Activated gamma-delta T cell treated with anti-CD3 and anti-CD28 coated beads, Interleukin-2, amount 50 U/mL, for 16 hours (primary cell): ENCODE data around the gene MALRD1.

Source experiments
- DNase-seq: peaks from one replicate; pipeline ENCODE4 v3.0.0-alpha.2; 2020; ENCODE audit warnings: low read depth

MALRD1 gene

DNA sequence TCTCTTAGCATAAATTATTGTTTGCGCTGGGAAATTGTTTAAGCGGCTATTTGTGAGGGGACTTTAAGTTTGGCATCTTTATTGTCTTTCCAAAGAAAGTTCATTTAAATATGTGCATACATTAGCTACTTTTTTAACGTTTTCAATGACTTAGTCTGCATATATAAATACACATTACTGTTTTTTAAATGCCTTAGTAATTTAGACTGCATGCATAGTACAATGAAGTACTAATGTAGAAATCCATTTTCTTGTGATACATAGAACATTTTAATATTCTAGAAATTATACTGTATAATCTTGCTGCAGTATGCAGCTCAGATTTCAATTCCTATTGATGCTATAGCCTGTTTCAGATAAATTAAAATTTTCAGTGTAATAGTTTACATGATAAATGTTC, 325.4 kb downstream of the MALRD1 start:
- no peak for DNase-seq

DNA sequence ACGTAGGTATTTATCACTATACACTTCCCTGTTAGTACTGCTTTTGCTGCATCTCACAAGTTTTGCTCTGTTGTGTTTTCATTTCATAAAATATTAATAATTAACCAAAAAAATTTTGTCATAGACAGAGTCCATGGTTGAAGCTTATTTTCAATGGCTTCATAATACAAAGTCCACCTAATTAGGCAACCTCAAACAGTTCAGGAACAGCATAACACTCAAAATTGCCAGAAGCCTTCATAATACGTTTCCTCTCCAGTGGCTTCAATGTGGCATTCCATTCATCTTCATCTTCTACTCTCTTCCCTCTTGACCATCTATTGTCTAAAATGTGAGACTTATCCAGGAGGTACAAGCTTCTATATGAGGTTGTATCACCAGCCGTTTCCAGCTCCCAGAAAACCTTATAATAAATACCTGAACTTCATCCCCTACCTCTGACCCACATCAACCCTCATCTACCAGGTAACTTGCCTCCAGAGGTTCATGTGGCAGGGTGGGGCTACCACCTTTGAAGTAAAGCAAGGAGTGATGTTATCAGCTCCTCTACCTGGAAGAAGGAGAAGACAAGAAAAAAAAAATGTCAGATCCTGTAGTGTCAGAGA, 337.3 kb downstream of the MALRD1 start:
- no peak for DNase-seq

DNA sequence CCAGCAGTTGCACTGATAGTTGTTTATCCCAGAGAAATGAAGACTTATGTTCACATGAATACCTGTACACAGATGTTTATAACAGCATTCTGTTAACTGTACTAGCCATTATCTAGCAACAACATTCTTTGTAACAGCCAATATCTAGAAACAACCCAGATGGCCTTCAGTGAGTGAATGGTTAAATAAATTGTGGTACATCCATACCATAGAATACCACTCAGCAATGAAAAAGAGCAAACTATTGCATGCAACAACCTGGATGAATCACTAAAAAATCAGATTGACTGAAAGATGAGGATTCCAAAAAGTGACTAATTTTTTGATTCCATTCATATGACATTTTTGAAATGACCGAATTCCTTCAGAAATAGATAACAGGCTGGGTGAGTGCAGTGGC, 360.3 kb downstream of the MALRD1 start:
- DNase-seq = no peak

DNA sequence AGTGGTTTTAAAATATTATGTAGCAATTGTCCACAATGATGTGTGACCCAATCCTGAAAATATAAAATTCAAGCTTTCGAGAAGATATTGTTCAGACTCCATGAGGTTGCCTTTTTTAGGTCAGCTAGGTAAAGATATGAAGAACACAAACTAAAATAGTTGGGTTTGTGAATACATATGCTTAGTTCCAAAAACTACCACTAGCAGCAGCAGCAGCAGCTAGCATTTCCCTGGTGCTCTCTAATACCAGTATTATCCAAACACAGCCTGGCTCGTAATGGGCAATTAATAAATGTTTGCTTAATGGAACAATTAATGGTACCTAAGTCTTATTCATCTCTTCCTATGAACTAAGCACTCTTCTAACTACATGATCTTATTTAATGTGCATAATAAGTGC, 362.5 kb downstream of the MALRD1 start:
- DNase-seq = no peak

DNA sequence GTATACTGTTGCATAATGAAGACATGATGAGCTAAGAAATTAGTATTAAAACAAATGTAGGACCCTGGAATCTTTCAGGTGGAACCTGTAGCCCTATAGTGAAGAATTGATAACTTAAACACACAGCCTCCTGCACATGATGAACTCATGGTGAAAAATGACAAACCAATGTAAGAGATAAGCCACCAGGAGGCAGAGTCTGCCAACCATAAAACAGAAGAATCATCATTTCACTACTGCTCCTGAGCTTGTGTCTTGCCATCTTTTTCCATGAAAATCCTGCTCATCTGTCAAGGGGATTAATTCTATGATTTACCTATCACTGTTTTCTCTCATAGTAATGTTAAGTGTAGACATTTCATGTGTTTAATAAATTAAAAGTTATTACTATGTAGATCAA, 363.9 kb downstream of the MALRD1 start:
- no peak for DNase-seq

DNA sequence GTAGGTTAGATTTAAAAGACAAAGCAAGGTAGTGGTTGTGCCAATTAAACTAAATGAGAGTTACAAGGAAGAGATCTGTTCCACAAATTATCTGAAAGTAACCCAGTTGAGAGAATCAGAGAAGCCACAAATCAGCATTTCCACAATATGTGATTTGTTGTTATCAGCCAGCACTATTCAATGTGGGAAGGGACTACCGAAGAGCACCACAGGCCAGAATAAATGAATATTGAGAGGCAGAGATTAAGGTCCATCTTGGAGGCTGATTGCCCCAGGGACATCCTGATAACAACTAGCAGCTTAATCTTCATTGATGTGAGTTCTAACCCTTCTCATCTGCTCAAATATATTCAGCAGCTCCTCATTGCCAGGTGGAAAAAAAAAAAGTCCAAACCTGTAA, 367.6 kb downstream of the MALRD1 start:
- DNase-seq = no peak

DNA sequence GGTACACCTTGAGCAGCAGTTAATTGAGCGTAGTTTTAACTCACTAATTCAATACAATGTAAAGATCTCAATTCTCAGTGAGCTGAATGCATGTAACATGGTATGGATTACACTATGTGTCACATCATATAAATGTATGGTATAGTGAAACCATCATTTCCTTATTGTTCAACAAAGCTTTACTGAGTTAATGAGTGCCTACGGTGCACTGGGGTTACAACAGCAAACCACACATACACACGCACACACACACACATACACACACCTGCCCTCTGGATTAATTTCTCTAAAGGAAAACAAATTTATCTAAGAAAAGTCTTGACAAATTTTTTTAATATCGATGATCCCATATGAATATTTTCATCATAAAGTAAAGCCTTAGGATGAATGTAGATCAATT, 369.1 kb downstream of the MALRD1 start:
- no peak for DNase-seq

DNA sequence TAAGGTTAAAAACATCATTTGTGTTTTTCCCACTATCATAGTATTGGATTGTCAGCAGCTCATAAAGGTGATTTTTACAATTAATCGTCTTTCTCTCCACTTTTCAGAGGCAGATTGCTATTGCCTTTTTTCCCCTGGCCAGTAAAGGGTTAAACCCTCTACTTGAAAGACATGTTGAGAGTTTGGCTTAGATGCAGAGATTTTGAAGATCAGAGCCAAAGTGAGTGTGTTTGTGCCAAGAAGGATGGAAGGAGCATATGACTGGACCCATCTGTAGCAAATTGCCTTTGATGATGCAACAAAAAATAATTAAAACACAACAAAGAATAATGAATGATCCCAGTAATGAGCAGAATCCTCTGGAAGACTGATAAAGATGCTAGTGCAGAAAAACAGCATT, 373.1 kb downstream of the MALRD1 start:
- no peak for DNase-seq

DNA sequence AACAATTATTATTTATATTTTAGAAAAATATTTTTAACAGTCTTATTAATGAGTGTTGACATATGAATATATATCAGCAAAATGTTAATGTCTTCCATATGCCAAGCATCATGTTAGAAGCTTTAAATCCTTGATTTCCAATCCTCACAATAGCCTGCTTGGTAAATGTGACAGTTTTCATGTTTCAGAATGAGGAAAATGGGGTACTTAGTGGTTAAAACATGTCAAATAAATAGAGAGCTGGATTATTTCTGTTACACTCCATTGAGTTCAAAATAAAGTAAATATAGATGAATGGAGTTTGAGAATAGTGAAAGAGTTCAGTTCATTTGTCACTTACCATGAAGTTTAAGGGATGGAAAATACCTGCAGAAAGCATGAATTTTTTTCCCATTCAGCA, 377.4 kb downstream of the MALRD1 start:
- DNase-seq = no peak

DNA sequence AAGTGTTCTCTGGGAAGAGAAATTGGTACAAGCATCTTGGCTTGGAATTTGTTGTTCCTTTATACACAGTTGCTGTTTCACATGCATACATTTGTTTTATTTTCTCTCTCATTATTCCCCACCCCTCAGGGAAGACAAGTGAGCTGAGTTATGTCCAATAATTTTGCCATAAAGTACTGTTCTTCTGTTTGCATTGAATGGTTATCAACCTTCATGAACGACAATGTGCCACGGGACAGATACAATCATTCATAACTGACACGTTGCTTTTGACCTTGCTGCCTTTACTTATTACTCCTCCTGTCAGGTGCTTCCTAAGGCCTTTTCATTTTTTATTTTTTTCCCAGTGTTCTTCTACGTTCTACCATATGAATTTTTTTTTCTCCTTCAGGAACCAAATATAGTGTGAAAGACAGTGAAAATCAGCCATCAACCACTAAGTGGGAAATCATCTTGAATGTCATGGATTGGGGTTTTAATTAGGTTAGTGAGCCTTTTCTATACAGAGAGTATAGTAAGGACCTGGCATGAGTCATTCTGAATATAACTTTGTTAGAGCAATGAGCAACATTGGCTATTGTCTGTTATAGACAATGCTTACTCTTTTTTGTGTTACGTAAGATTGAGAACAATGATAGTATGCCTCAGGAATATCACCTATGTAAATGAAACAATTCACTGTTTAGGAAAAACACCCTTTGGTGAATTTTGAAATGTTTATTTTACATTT, 383.2 kb downstream of the MALRD1 start:
- DNase-seq = no peak

DNA sequence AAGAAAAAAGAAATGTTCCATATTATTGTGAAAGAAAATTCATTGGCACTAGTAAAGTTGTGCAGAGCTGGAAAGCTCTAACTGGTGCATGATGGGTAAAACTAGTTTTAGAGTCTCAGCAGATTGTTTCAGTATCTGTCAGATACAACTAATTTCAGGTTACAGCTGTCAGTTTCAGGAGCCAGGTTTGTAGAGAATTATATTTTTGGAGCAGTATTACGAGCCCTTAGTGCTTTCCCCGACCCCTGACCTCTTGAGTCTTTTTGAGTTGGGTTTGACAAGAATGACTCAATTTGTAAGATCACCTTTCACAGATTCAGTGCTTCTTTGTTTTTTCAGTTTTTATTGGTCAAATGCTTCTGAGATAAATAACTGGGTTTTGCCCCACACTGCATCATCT, 401.3 kb downstream of the MALRD1 start:
- no peak for DNase-seq

DNA sequence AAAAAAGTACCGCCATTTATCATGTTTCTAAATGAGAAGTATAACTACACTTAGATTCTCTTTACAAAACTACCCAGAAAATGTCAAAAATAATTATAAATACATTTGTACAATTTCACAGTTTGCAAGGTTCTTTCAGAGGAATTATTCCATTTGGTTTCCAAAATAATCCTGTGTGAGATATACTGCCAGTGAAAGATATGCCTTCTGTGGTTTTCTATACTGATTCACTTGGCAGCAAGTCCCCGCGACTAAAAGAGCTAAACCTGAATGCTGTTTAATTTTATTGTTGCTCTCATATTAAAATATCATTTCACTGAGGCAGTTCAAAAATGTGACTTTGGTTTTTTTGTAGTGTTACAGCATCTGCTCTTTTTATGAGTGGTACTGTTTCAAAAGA, 402.8 kb downstream of the MALRD1 start:
- no peak for DNase-seq

DNA sequence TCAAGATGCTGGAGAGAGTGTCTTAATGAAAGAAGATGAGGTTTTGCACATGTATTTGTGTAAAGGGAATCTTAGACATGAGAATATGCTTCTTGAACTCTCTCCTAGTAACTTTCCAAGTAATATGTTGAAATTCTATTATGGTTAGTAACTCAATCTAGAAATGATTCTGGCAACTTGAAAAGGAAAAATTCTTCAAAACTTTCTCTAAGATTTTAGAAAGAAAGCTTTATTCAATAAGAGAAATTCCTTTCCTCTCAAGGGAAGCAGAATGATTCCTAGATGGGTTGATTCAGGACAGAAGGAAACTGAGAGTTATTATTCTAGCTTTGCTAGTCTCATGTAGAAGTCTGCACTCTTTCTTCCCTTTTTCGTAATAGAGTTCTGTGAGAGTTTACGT, 403.3 kb downstream of the MALRD1 start:
- no peak for DNase-seq

DNA sequence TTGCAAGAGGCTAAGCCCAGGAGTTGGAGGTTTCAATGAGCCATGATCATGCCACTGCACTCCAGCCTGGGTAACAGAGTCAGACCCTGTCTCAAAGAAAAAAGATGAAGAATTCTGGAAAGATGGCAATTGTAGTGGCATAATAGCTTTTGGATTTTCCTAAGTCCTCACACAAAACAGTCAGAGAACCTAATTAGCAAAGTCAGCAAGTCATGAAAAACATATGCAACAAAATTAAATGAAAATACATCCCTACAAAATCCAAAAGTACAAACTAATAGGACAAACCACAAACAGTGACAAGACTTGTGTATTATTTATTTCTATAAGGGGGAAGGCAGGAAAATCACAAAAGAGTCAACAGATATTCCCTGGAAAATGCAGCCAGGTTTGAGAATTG, 405.4 kb downstream of the MALRD1 start:
- DNase-seq = no peak

DNA sequence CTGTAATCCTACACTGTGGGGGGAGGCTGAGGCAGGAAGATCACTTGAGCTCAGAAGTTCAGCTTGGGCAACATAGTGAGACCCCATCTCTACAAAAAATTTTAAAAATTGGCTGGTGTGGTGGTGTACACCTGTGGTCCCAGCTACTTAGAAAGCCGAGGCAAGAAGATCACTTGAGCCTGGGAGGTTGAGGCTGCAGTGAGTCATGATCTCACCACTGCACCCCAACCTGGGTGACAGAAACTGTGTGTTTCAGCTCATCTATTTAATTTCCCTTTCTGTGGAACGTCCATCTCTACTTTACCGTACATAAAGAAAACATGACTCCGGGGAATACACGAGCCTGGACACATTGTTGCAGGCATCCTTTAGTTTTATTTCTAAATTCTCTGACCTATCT, 413.0 kb downstream of the MALRD1 start:
- DNase-seq = no peak

DNA sequence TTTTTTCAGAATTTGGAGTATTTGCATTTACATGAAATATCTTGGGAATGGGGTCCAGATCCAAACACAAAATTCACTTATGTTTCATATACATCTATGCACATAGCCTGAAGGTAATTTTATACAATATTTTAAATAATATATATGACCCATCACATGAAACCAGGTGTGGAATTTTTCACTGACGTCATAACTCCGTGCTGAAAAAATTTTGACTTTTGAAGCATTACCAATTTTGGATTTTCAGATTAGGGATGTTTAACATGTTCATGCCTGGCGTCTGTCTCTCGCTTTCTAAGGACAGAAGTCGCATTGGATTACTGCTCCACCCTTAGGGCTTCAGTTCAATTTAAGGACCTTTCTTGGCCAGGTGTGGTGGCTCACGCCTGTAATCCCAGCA, 418.1 kb downstream of the MALRD1 start:
- no peak for DNase-seq

DNA sequence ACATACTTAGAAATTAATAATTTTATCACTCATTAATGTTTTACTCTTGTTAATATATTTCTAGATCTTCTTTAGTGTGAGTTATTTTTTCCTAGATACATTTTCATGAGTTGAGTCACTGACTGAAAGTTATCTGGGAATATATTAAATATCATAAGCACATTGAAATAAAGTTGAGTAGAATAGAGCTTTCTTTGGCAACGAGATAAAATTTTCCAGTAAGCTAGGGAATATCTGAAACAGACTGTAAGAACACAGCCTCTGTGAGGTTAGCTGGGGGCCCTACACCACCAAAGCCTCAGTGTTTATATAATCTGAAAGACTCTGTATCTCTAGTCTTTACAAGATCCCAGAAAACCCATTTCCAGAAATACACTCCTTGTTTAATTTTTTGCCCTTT, 419.8 kb downstream of the MALRD1 start:
- no peak for DNase-seq

DNA sequence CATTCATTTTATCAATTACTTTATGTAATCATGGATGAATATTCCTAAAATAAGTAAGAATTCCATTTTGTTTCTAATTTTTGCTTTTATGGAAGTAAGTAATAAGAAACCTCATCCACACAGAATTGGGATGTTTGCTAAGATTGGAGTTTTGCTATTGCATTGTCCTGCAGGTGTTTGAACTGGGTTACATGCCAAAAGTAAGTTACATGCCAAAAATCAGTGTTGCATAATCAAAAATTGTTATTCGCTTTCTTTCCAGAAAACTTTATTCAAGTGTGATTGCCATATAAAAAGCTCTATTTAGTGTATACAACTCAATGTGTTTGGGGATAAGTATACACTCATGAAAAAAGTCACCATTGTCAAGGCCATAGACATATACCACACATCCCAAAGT, 420.9 kb downstream of the MALRD1 start:
- no peak for DNase-seq

DNA sequence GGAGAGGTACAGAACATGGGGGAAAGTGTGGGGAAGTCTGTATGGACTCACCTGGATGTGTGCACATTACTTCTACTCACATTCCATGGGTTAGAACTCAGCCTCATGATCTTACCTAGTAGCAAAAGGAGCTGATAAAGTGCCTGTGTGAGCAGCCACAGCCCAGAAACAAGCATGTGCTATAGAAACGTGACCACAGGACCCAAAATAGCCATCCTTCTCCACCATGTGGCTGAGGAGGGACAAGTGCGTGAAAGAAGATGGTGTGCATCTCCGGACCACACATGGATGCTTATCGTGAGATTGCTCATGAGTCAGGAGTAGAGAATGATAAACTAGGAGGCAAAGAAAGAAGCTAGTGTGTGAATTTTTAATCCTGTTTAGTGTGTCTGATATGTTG, 431.3 kb downstream of the MALRD1 start:
- no peak for DNase-seq

DNA sequence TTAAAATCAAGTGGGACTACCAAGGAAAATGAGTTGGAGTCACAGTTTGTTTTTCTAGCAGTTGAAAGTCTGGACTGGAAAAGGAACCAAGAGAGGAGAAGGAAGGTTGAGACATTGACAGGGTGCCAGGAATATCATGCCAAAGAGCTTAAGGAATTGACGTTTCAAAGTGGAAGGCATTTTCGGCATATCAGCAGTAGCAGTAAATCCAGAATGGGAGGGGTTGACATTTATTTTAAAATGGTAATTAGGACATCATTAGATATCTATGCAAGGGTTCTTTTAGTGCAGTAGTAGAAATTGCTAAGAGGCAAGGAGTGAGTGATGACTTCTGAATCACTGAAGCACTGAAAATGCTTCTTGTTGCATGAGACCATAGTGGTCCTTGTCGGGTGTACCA, 431.8 kb downstream of the MALRD1 start:
- DNase-seq = no peak

DNA sequence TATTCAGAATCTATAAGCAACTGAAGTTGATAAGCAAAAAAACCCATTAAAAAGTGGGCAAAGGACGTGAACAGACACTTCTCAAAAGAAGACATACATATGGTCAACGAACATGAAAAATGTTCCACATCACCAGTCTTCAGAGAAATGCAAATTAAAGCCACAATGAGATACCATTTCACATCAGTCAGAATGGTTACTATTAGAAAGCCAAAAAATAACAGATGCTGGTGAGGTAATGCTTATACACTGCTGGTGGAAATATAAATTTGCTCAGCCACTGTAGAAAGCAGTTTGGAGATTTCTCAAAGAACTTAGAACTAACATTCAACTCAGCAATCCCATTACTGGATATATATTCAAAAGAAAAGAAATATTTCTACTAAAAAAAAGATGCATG, 434.8 kb downstream of the MALRD1 start:
- DNase-seq = no peak

DNA sequence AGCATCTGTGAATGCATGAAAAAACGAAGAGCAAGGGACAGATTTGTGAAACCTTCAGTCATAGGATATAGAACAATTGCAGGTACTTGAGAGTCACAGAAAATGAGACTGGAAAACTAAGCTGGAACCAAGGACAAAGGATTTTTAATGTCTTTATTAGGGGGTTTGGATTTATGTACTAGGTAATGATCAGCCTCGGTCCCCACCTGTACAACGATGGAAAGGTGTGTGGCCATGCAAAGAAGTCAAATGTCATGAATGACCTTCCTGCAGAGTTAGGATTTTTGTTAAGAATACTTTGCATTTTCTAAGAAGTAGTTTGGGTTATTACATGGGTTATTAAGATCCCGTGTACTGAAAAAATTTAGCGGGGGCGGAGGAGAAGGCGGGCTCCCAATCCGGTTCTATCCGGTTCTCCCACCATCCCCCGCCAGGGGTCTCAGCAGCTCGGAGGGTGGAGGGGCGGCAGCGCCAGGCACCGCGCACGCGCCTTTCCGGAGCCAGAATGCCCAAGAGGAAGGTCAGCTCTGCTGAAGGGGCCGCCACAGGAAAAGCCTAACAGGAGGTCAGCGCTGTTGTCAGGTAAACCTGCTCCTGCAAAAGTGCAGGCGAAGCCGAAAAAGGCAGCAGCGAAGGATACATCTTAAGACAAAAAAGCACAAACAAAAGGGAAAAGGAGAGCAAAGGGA, 440.1 kb downstream of the MALRD1 start:
- no peak for DNase-seq

DNA sequence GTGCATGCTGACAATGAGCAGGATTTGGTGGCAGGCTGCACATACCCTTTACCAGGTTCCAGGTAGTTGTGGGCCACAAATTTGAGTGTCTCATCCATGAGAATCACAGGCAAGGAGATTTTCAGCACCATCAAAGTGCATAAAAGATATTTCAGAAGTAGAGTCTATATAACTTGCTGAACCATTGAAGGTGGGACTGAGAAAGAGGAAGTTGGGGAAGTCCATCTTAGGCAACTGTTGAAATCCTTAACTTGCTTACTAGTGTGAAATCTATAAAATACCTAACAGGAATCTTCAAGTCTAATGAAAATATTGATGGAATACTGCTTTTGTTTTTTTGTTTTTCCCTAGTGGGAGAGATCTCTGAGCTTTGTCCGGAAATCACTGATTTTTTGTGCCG, 442.6 kb downstream of the MALRD1 start:
- DNase-seq = no peak

DNA sequence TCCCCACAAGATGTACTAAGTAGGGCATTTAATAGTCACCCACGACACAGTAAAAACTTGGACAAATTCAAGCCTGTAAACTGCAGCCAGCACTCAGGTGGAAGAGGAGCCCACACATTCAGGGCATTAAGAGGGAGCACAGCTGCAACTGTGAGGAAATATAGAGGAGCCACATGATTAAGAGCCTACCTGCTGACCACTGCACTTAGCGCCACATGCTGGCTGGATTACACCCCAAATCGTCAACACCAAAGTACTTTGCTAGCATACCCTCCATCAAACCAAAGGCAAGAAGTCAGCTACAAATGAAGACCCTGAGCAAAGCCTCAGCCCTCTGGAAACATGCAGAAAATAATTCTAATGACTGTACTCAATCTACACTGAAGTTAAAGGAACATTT, 445.3 kb downstream of the MALRD1 start:
- DNase-seq = no peak
